ENCODE results near the gene APC. TPM values are rescaled to one million over a fixed set of nuclear protein-coding genes. Genes with fewer than 3 reads are reported as not detected.

The APC gene
- total RNA-seq, 1 experiment from 2014 or later: 24.0 TPM

- CTCF ChIA-PET: no interaction called here
- no TSS peak for BruUV-seq (replicated peaks)
These were observed 50.2 kb downstream of the APC start for GRCh38 chr5:112787896-112788295.

DNA sequence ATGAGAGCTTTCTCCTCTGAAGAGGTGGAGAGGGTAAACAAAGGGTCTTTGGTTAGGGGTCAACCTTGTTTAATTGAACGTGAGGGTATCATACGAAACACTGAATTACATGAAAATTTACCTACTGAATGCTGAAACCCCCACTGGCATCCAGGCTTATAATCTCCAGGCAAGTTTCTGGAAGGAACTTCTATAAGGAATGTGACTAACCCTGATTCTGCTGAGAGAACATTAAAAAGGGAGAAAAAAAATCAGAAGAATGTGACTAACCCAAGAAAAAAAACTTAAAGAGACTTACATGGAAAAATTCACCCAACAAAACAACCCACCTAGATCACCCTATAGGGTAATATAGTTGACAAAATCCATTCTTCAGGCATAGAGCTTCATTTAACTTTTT lies 55.5 kb downstream of the APC start:
- H3K27me3 ChIP-seq (ENCODE audit: insufficient read depth, low read length): no peaks in the 10 kb centered on the region
- H3K9ac ChIP-seq (ENCODE audit: low read length): no peak overlapping the region
- H3K27ac ChIP-seq (ENCODE audit: low read depth, low read length): no peak overlapping the region
- H3K79me2 ChIP-seq (ENCODE audit: insufficient read depth, low read length): no peaks in the 10 kb centered on the region
- no peak for ATAC-seq
- H2AFZ ChIP-seq (ENCODE audit: low read depth, low read length, poor library complexity, severe bottlenecking): no peak overlapping the region
- H3K4me3 ChIP-seq (replicated peaks in 1 of 2; ENCODE audit: low read depth in 1 of 2, low read length in 2 of 2): no peak overlapping the region
- no peaks in the 10 kb centered on the region for H3K9me2 ChIP-seq (ENCODE audit: insufficient read depth)
- RAD21 ChIA-PET (ENCODE audit: low non-redundant PET in 1 of 2, low total read pairs in 2 of 2, uncharacterized antibody in 2 of 2, unreplicated experiment in 2 of 2): no interaction called here
- H3K4me1 ChIP-seq (ENCODE audit: control insufficient read depth in 1 of 2, insufficient read depth in 2 of 2, low read length in 2 of 2): no peaks in the 10 kb centered on the region
- intact Hi-C loops (cut with micrococcal nuclease): no loop called here
- 0 out of 4 replicates have a peak, but pooled peaks cover 0 to 2% of the 10 kb centered on the region in 2 experiments for H3K36me3 ChIP-seq (ENCODE audit: control insufficient read depth in 1 of 2, insufficient read depth in 2 of 2, low read length in 2 of 2)
- POLR2A ChIA-PET: no interaction called here
- H3K4me2 ChIP-seq (ENCODE audit: low read length): no peak overlapping the region
- H4K20me1 ChIP-seq (ENCODE audit: insufficient read depth): no peaks in the 10 kb centered on the region
- H3K9me3 ChIP-seq (ENCODE audit: control insufficient read depth in 1 of 2, insufficient read depth in 1 of 2, low read depth in 1 of 2, low read length in 2 of 2): no peaks in the 10 kb centered on the region
- BruUV-seq (replicated peaks): no TSS peak
- no peak for DNase-seq (ENCODE audit: low read depth, low spot score)
- CTCF ChIA-PET: no interaction called here
- no peak for TF ChIP-seq RAD21 (IDR thresholded peaks at IDR 0.05; ENCODE audit: low read depth)
- TF ChIP-seq CBX3 (IDR thresholded peaks at IDR 0.05; ENCODE audit: low read depth): no peak
- TF ChIP-seq ZFX (IDR thresholded peaks at IDR 0.05): no peak
- TF ChIP-seq ZNF274 (IDR thresholded peaks at IDR 0.05; ENCODE audit: low read depth, low read length): no peak
- TF ChIP-seq, protein P1, sequence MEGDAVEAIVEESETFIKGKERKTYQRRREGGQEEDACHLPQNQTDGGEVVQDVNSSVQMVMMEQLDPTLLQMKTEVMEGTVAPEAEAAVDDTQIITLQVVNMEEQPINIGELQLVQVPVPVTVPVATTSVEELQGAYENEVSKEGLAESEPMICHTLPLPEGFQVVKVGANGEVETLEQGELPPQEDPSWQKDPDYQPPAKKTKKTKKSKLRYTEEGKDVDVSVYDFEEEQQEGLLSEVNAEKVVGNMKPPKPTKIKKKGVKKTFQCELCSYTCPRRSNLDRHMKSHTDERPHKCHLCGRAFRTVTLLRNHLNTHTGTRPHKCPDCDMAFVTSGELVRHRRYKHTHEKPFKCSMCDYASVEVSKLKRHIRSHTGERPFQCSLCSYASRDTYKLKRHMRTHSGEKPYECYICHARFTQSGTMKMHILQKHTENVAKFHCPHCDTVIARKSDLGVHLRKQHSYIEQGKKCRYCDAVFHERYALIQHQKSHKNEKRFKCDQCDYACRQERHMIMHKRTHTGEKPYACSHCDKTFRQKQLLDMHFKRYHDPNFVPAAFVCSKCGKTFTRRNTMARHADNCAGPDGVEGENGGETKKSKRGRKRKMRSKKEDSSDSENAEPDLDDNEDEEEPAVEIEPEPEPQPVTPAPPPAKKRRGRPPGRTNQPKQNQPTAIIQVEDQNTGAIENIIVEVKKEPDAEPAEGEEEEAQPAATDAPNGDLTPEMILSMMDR (IDR thresholded peaks at IDR 0.05 in 2 of 3, conservative IDR thresholded peaks at IDR 0.05 in 1 of 3; ENCODE audit: borderline replicate concordance in 1 of 3, insufficient read depth in 1 of 3, low read depth in 2 of 3, low read length in 2 of 3): no peak
- no peak for TF ChIP-seq POLR2AphosphoS5 (IDR thresholded peaks at IDR 0.05; ENCODE audit: low read depth, low read length)
- TF ChIP-seq SRF (IDR thresholded peaks at IDR 0.05; ENCODE audit: low read depth): no peak
- TF ChIP-seq TCF7L2 (IDR thresholded peaks at IDR 0.05; ENCODE audit: borderline replicate concordance, extremely low read depth, insufficient read depth, insufficient read length): no peak
- TF ChIP-seq, protein P2, sequence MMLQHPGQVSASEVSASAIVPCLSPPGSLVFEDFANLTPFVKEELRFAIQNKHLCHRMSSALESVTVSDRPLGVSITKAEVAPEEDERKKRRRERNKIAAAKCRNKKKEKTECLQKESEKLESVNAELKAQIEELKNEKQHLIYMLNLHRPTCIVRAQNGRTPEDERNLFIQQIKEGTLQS (IDR thresholded peaks at IDR 0.05): no peak

More at GRCh38 chr5:112787896-112788295, 50.2 kb downstream of the APC start:
- no peaks in the 10 kb centered on the region for H4K20me1 ChIP-seq (ENCODE audit: insufficient read depth)
- RAD21 ChIA-PET (ENCODE audit: low non-redundant PET in 1 of 2, low total read pairs in 2 of 2, uncharacterized antibody in 2 of 2, unreplicated experiment in 2 of 2): no interaction called here
- intact Hi-C loops (cut with micrococcal nuclease): no loop called here
- no peak overlapping the region for H2AFZ ChIP-seq (ENCODE audit: low read depth, low read length, poor library complexity, severe bottlenecking)
- POLR2A ChIA-PET: no interaction called here
- H3K9ac ChIP-seq (ENCODE audit: low read length): no peak overlapping the region
- H3K79me2 ChIP-seq (ENCODE audit: insufficient read depth, low read length): no peaks in the 10 kb centered on the region
- TF ChIP-seq, protein P3, sequence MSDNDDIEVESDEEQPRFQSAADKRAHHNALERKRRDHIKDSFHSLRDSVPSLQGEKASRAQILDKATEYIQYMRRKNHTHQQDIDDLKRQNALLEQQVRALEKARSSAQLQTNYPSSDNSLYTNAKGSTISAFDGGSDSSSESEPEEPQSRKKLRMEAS (IDR thresholded peaks at IDR 0.05): no peak
- TF ChIP-seq EGR1 (IDR thresholded peaks at IDR 0.05; ENCODE audit: low read depth) (no peak), RAD21 (IDR thresholded peaks at IDR 0.05; ENCODE audit: low read depth) (no peak), SRF (IDR thresholded peaks at IDR 0.05; ENCODE audit: low read depth) (no peak), YY1 (IDR thresholded peaks at IDR 0.05; ENCODE audit: extremely low read depth, insufficient replicate concordance, low read depth, low read length) (no peak), POLR2AphosphoS5 (IDR thresholded peaks at IDR 0.05; ENCODE audit: low read depth, low read length) (no peak)
- TF ChIP-seq, protein P4, sequence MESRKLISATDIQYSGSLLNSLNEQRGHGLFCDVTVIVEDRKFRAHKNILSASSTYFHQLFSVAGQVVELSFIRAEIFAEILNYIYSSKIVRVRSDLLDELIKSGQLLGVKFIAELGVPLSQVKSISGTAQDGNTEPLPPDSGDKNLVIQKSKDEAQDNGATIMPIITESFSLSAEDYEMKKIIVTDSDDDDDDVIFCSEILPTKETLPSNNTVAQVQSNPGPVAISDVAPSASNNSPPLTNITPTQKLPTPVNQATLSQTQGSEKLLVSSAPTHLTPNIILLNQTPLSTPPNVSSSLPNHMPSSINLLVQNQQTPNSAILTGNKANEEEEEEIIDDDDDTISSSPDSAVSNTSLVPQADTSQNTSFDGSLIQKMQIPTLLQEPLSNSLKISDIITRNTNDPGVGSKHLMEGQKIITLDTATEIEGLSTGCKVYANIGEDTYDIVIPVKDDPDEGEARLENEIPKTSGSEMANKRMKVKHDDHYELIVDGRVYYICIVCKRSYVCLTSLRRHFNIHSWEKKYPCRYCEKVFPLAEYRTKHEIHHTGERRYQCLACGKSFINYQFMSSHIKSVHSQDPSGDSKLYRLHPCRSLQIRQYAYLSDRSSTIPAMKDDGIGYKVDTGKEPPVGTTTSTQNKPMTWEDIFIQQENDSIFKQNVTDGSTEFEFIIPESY (IDR thresholded peaks at IDR 0.05; ENCODE audit: extremely low read depth, insufficient replicate concordance, low read length): no peak
- no peaks in the 10 kb centered on the region for H3K4me1 ChIP-seq (ENCODE audit: control insufficient read depth in 1 of 2, insufficient read depth in 2 of 2, low read length in 2 of 2)
- no peak overlapping the region for H3K4me3 ChIP-seq (replicated peaks in 1 of 2; ENCODE audit: low read depth in 1 of 2, low read length in 2 of 2)
- H3K9me3 ChIP-seq (ENCODE audit: control insufficient read depth in 1 of 2, insufficient read depth in 1 of 2, low read depth in 1 of 2, low read length in 2 of 2): no peaks in the 10 kb centered on the region
- no peak overlapping the region for H3K4me2 ChIP-seq (ENCODE audit: low read length)
- ATAC-seq (no peak), DNase-seq (ENCODE audit: low read depth, low spot score) (no peak)
- no peak overlapping the region for H3K27ac ChIP-seq (ENCODE audit: low read depth, low read length)
- H3K36me3 ChIP-seq (ENCODE audit: control insufficient read depth in 1 of 2, insufficient read depth in 2 of 2, low read length in 2 of 2): 0 out of 4 replicates have a peak, but pooled peaks cover 0 to 2% of the 10 kb centered on the region in 2 experiments
- no peaks in the 10 kb centered on the region for H3K9me2 ChIP-seq (ENCODE audit: insufficient read depth)
- H3K27me3 ChIP-seq (ENCODE audit: insufficient read depth, low read length): no peaks in the 10 kb centered on the region
